GM04504 (cell line): Measurements from ENCODE around the gene CRYL1.
A peak's percentile ranks its signal among the peaks of the same experiment; 100 is the strongest.
"Not testable (repeated sequence)": the region's sequence is repeated elsewhere in the genome, so short reads cannot be mapped to it uniquely, and the experiment has no call there.

Source experiments
- DNase-seq: peaks from one replicate; pipeline ENCODE4 v3.0.0-alpha.2; 2012; ENCODE audit warnings: low read depth

CRYL1 gene

DNA sequence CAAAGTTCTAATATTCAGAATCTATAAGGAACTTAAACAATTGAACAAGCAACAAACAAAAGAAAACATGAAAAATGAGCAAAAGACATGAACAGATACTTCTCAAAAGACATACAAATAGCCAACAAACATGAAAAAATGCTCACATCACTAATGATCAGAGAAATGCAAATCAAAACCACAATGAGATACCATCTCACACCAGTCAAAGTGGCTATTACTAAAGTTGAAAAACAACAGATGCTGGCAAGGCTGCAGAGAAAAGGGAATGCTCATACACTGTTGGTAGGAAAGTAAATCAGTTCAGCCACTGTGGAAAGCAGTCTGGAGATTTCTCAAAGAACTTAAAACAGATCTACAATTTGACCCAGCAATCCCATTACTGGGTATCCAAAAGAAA lies 74.3 kb downstream of the CRYL1 start:
- no peak for DNase-seq

DNA sequence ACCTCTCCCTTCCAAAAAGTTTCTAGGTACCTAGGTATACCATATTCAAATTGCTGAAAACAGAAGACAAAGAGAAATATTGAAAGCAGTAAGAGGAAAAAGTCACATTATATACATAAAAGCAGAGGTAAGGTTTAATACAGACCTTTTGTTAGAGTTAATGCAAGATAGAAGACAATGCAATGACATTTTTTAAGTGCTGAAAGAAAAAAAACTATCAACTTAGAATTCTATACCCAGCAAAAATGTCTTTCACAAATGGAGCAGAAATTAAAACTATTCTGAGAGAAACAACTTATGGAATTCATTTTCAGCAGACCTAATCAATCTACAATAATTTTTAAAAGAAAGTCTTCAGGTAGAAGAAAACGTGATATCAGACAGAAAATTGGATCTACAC lies 77.2 kb downstream of the CRYL1 start:
- DNase-seq: no peak

DNA sequence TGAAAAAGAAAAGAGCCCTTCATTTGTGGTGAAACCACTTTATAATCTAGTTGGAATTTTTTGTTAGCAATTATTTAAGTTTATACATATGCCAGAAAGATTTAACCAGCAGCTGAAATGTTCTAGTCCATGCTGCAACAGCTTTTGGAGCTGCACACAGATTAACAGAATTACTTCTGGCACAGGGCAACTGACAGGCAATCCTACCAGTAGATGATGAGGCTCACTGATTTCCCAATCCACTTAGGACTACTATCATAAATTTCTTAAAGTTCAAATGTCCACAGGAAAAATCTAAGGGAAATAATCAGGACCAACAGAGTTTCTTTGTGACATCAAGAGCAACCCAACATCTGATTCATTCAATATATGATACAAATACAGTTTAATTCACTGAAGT lies 78.8 kb downstream of the CRYL1 start:
- DNase-seq: no peak

DNA sequence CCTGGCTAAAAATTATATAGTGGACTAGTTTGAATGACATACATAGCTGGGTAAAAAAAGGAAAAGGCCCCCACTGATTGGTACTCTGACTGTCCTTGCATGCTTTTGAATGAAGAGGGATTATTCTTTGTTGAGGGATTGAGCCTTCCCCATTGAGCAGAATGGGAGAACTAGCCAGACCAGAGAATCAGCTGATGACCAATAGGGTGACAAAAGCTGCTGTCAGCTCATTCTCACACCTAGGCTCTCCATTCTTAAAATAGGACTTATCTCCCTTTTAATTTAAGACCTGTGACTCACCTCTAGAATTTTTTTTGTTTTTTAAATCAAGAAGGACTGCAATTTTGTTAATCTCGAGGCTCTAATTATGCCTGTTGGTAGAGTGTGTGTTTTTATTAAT lies 79.3 kb downstream of the CRYL1 start:
- no peak for DNase-seq

DNA sequence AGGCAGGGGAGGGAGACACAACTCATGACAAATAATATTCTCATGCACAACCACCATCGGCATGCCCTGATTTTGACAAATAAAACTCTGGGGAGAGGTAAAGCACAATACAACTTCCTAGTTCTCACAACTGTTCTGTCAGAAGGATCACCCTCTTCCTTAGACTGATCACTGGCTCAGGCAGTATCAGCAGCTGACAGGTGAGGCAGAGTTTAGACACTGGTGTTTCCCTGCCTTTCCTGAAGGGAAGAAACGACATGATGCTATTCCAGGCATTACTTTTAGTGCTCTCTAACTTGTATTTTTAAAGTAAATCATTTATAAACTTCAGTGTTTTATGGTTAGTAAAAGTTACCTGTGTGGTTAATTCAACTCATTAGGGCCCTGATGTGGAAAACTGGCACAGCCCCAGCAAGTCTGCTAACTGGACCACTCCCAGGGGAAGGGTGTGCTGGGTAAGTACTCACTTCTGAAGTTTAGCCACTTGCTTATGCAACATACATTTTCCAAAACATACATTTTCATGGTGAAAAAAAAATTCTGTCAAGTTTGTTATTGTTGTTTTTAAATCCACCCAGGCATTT lies 82.8 kb downstream of the CRYL1 start:
- no peak for DNase-seq

DNA sequence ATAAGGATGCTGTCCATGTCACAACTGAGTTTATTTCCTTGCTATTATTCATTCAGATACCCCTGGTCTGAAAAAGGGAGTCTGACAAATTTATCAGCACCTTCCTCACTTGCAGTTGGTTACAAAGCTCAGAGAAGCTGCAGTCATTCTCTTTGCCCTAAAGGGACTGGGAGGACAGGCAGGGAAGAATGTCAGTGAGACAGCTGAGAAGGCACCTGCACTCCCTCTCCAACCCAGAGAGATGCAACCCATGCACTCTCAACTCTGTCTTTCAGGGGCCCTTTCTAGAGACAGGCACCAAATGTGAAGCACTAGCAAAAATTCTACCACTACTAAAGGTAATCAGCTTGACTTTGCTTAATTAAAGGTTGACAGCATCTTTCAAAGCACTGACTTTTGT lies 83.3 kb downstream of the CRYL1 start:
- DNase-seq: no peak

DNA sequence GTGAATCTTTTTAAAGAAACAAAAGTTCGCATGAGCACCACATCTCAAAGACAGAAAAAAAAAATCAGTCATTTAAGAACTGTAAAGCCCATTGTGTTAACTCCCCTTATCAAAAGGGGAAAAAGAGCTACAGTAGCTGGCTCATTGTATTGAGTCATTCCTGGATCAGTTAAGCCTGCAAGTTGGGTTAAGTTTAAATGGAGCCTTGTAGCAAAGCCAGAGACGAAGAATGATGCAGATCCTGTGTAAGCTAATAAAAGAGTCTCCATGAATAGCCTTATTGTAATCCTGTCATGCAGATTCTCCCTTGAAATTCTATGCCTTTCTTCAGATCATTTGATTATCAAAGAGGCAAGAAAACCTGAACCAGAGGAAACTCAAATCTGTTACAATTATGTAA lies 83.8 kb downstream of the CRYL1 start:
- no peak for DNase-seq

DNA sequence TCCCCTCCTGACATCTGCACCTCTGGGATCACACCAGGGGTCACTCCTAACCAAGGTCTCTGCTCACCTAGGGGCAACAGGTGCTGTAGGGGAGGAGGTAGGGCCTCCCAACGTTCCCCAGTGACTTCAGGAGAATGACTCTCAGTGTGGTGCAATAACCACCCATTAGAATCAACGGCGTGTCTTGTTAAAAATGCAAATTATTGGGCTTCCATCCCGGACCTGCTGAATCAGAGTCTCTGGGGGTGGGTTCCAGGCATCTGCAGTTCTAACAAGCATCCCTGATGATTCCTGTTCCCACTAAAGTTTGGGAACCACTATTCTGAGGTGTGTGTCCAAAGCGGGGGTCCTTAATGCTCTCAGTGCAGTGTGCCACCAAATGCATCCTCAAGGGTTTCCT lies 84.6 kb downstream of the CRYL1 start:
- DNase-seq: no peak

DNA sequence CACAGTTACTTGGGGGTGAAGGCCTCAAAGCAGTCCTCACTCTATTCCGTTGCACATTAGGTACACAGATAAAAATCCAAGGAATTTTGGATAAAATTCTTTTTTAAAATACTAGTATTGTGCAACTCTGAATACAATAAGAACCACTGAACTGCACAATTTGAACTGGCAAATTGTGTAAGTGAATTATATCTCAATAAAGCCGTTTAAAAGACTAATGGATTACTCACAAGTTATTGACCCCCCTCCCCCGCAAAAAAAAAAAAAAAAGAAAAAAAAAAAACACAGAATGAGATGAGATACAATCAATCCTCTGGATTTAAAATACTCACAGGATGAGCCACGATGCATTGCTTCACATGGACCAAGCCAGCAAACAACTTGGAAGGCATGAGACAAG lies 86.4 kb downstream of the CRYL1 start:
- DNase-seq: no peak

DNA sequence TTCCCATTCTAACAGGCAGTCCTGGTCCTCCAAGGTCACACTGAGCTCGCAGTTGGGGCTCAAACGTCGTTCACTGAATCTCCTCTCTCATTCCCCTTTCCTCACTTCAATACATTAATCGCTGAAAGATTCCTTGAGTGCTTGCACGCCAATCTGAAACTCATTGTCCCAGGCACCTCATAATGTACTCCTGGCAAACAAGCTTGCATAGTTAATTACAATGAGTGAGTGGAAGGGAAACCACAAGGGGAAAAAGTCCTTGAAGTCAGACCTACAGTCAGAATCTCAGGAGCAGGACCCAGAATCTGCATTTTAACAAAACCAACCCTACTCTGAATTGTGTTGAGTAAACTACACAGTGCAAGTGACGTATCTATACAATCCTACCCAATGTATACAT lies 86.9 kb downstream of the CRYL1 start:
- no peak for DNase-seq

DNA sequence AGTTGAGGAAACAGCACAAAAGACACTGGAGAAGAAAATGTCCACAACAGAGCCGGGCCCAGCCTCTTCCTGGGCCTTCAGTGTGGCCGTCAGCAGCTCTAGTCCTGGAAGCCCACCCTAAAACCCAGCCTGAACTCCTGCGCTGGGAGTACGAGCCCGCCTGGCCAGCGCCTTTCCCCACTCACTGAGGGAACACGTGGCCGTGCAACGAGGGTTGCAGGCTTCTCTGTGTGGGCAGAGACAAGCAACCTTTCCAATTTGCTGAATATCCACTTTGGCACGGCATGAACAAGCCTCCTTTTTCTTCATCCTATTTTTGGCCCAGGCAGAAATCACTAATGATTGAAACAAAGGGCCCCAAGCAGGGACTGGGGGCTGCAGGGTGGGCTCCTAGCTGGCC lies 89.2 kb downstream of the CRYL1 start:
- no peak for DNase-seq

DNA sequence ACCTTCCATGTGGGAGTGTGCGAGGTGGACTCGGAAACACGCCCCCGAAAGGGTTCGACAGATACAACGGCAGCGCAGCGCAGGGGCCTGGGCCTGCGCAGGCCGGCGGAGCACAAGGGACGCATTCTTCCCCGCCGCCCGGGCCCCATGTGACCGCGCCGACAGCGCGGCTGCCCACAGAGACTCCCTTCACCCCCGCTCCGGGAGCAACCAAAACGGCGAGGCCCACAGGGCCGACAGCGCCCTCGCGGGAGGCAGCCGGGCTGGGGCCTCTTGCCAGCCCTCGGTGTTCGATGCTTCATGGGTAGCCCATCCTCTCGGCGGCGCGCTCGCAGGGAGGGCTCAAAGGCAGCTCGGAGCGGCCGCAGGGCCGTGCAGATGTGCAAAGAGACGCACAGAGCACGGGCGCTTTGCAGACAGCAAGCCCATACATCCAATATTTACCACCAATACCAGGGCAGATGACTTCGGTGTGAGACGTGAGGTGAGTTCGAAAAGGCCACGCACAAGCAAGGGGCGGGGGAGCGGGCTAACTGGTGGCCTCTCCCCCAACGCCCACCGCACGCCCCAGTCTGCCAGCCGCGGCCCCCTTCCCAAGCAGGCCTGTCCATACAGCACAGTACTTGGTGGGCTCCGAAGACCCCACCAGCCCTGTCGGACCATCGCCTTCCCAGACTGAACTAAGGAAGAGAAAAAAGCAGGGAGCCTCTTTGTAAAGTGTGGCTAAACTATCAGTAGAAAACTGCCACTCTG lies 89.9 kb downstream of the CRYL1 start:
- no peak for DNase-seq

DNA sequence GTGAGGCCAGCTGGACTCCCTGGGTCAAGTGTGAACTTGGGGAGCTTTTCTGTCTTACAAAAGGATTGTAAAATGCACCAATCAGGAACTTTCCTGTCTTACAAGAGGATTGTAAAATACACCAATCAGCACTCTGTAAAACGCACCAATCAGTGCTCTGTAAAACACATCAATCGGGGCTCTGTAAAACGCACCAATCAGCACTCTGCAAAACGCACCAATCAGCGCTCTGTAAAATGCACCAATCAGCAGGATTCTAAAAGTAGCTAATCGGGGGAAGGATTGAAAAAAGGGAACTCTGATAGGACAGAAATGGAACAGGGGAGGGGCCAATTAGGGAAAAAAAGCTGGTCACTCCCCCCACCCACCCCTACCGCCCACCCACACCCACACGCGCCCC lies 91.4 kb downstream of the CRYL1 start:
- not testable (repeated sequence) for DNase-seq

DNA sequence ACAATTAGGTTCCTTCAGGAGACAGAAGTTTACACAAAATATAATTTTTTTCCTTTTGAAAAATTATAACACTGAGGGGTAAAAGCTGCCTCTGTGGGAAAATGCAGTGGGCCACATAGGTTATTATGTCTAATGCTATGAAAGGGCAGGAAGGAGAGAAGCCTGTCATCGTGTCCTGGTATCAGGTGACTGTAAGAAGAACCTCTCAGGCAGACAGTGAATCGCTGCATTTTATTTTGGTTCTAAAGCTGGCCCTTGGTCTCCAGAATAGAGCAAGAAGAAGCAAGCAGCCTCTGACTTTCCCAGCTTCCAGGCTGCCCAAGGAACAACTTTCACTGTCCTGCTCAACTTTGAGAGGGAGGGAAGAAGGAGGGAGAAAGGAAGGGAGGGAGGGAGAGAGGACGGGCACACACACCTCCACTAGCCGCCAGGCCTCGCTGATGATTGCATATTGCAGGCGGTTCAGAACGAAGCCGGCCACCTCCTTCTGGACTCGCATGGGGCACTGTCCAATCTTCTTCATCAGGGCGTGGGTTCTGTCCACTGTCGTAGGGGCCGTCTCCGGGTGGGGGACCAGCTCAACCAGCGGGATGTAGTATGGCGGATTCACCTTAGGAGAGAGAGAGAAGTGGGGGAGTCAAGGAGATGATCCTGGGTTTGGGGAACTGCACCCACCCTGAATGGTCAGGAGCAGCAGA lies 93.8 kb downstream of the CRYL1 start:
- DNase-seq: no peak

DNA sequence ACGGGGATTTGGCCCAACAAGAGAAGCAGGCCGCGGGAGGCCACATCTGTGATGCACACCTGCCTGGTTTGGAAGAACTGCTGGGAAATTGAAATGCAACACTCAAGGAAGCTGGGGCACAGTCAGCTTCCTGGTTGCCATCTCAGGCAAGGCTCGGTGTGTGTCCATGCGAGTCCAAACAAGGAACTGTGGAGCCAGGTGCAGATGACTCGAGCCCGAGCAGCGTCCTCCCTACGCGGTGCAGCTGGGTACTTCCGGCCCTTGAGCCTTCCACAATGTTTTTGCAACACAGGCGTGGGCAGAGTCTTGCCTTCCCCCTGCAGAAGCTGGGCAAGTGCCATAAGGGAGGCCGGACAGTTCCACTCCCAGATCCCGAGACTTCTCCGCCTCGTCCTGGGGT lies 94.6 kb downstream of the CRYL1 start:
- DNase-seq: no peak

DNA sequence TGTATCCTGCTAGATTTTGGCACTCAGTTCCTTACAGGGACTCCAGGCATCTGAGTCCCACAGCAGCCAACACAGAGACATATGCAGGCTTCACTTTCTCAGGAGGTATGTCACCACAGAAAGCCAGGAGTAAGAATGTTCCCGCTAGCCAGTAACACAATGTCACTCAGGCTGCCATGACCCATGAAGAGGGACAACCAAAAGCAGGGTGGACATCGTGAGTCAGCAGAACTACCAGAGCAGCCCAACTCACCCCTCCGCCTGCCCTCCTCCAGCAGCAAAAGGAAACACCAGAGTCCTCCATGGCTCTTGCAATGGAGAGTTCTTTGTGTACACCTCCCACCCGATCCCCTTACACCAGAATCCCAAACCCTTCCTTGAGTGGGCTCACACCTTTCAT lies 95.4 kb downstream of the CRYL1 start:
- no peak for DNase-seq

DNA sequence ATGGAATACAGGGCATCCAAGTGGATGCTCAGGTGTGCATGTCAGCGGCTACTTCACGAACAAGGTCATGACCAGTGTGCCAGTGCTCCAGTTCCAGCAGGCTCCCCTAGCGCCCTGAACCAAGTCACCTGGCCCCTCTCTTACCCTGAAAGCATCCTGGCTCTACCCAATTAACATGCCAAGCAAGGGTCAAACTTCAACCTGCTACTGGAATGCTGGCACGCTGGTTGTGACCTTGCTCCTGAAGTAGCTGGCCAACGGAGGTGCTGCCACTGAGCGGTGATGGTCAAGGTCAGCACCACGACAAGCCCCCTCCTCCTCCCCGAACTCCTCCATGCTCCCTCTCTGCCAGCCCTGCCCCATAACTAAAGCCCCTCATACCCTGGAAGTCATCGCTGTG lies 96.0 kb downstream of the CRYL1 start:
- DNase-seq: no peak

DNA sequence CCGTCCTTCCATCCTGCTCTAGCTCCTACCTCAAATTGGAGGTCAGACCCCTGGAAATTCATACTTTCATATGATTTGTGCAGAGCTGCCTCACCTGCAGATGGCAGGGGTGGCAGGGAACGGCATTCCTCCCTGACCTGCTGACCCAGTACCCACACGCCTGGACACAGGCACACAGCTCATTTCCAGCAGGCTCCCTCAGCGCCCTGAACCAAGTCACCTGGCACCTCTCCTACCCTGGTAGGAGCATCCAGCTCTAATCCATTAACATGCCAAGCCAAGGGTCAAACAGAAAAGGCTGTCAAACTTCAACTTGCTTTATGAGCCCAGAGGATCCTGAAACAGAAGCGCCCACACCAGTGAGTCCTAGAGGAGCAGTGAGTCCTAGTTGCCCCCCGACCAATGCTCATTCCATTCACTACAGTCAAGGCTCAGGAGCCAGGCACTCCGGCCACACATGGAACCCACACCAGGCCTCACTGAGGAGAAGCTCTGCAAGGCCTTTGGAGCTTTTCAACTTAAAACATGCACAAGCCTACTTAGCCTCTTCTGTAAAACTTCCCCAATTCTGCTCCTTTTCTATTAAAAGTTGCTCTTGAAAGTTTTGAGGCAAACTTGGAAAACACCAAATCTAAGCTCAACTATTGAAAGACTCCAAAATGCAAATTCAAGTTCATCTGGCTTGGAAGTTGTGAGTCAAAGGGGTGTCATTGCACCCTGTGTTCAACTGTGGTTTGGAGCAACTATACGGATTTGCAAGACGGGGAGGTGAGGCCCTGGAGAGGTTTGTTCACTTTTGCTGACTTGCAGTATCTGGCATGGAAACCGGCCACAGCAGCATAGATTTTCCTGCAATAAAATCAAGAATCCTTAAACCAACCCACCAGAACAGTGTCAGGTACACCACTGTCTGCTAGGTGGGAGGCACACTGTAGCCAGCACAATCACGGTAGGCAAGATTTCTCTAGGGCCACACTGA lies 96.7 kb downstream of the CRYL1 start:
- DNase-seq: no peak

DNA sequence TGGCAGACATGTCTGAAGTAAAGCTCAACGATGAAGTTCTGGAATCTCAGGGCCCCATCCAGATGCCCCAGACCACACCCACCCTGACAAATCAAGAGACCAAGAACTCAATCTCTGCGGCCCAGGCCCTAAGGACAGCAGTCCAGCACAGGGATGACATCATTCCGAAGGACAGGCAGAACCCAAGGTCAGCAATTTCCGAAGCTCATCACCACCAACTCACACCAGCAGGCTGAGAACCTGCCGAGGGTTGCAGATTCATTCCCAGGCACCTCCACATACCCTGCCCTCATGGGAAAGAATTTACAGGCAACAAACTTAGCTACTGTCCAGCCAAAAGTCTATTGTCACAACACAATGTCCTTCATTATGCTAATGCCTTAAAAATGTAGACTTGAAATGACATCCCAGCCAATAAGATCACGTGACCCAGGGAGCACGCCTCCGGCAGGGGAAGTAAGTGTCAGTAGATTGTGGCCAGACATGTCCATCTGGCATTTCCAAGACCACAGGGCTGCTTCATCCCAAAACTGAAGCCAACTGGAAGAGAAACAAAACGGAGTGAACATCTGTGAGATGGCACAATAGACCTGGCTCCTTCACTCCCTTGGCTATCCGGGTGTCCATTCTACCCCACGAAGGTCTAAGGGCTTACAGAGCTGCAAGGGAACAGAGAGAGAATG lies 98.8 kb downstream of the CRYL1 start:
- peak; percentile 37 for DNase-seq

DNA sequence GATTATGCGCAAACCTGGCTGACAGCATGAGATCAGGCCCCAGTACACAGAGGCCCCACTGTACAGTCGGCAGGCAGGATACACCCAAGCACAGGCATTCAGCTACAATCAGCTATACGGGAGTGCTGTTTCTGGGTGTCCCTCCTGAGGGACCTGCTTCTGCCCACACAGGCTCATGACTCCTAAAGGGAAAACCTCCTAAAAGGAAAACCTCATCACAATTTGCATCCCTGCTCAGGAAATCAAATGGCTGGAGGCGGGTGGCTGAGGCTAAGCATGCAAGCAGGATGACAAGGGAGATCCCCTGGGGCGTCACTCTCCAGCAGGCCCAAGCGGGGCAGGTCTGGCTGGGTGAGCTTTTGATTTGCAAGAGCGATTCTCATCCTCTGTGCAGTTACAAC lies 99.8 kb downstream of the CRYL1 start:
- DNase-seq: no peak

DNA sequence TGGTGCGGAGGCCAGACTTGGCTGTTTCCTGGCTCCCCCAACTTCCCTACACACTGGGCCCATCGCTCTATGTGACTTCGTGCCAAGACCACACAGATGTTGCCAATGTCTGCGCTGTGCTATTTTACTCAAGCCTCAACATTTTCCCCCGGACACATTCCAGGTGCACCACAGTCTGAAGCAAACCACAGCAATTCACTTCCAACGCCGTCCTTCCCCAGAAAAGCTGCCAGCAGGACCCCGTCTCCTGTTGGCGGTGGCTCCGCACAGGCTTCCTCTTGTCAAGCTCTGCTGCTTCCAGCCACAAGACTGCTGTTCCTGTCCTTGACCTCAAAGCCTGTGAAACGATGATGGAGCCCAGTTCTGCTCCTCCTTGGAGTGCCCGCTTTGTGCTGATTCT lies 100.7 kb downstream of the CRYL1 start:
- DNase-seq: no peak

DNA sequence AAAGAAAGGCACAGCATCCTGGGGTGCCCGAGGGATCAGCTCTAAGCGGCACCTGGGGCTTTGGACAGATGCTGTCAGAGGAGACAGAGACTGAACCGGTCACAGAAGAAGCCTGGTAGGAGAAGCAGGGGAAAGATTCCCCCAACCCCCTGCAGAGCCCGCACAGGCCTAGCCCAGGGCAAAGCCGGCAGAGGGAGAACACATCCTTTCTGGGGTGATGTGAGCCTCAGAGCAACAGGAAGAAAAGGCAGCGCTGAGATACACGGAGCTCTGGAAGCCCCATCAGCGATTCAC lies 101.2 kb downstream of the CRYL1 start:
- no peak for DNase-seq
